Pancreas (tissue), 10 donors: ENCODE measurements around the gene LZTS3. TPM values are rescaled to one million over a fixed set of nuclear protein-coding genes. Genes with fewer than 3 reads are reported as not detected.

ENCODE experiments used
- ATAC-seq, 4 donors: fragments of 200-7000 bp; cut with Tn5 transposase; one replicate each; pipeline versions ENCODE4 v1.8.0 to v1.9.1; 2020; ENCODE audit warnings: mild to moderate bottlenecking in 4 of 4, moderate library complexity in 4 of 4
- DNase-seq, 6 donors: peaks; one replicate each; pipeline ENCODE4 v3.0.0-alpha.2; 2020
- FAIRE-seq: peaks from 2 replicates; lab custom pipeline; 2012; peaks lifted over from hg19 to GRCh38; lab: Jason Lieb, UNC
- H3K27ac ChIP-seq, 4 donors: fragments of 200-600 bp; sonication (generic); 1 replicate in 3 of 4; 2 replicates in 1 of 4; pipeline versions ENCODE4 v1.5.0 to v1.8.0; 2020
- H3K27me3 ChIP-seq, 4 donors: fragments of 200-600 bp; one replicate each; pipeline ENCODE4 v1.8.0; 2021
- H3K36me3 ChIP-seq, 3 donors: fragments of 200-600 bp; sonication (generic) in 1 of 3; one replicate each; pipeline versions ENCODE4 v1.5.0 to v1.8.0; 2020 to 2021
- H3K4me1 ChIP-seq, 3 donors: fragments of 200-600 bp; one replicate each; pipeline ENCODE4 v1.8.0; 2021
- H3K4me3 ChIP-seq, 4 donors: fragments of 200-600 bp; sonication (generic) in 2 of 4; one replicate each; pipeline versions ENCODE4 v1.5.0 to v1.8.0; 2020 to 2021
- H3K9me3 ChIP-seq, 4 donors: fragments of 200-600 bp; one replicate each; pipeline ENCODE4 v1.8.0; 2021
- WGBS, 2 donors: extraction: QIAGEN DNeasy Blood & Tissue Kit; methylation state at CpG; one replicate each; pipeline ENCODE4 v1.1.7; 2013; 5-methylcytosine and 5-hydroxymethylcytosine counted together
- intact Hi-C, 3 donors: fragments of 100-400 bp; cut with DNase I; formaldehyde crosslinking; loops; one replicate each; pipeline versions ENCODE4 v1.11.1 to v1.14.2; 2022
- polyA plus RNA-seq, 2 donors: library from polyadenylated mRNA; stranded (reverse); fragments of 200-250 nt; gene quantifications; one replicate each; pipeline ENCODE4 v1.2.3, GENCODE V29; 2013
- total RNA-seq, 6 donors: library from RNA; stranded (reverse); fragmentation: NEBNext Ultra II Directional in 4 of 6; extraction: Animal tissue kit (Norgen Biotek cat#: 25700) in 4 of 6; gene quantifications; one replicate each; pipeline versions ENCODE4 v1.2.1 to v1.2.4, GENCODE V29; 2021 to 2023
- TF ChIP-seq, protein P1 (sequence below), 4 donors: fragments of 200-600 bp; sonication (generic) in 3 of 4; IDR thresholded peaks; one replicate each; pipeline versions ENCODE4 v1.5.0 to v1.8.0; 2021; ENCODE audit warnings: antibody characterized with exemption in 4 of 4
- donor health status: healthy with polysubstance abuse.
- donor health status: DM: no; HTN: no; CAD: no; lungs with moderate emphysema.
- donor health status: DM: no; HTN: no; CAD: no.
- donor health status: control.
- donor health status: control.
- donor health status: Bipolar disorder and iron deficiency.
- donor health status: DM: yes; HTN: yes; CAD: no.
- donor health status: DM: no; HTN: no; CAD: no.
- donor health status: DM: no; HTN: no; CAD: no.
- donor health status: DM: yes; HTN: yes; CAD: no.

The LZTS3 gene
- total and polyA plus RNA-seq, 8 donors, result 17.5 to 30.5 (median 18.7) TPM

DNA sequence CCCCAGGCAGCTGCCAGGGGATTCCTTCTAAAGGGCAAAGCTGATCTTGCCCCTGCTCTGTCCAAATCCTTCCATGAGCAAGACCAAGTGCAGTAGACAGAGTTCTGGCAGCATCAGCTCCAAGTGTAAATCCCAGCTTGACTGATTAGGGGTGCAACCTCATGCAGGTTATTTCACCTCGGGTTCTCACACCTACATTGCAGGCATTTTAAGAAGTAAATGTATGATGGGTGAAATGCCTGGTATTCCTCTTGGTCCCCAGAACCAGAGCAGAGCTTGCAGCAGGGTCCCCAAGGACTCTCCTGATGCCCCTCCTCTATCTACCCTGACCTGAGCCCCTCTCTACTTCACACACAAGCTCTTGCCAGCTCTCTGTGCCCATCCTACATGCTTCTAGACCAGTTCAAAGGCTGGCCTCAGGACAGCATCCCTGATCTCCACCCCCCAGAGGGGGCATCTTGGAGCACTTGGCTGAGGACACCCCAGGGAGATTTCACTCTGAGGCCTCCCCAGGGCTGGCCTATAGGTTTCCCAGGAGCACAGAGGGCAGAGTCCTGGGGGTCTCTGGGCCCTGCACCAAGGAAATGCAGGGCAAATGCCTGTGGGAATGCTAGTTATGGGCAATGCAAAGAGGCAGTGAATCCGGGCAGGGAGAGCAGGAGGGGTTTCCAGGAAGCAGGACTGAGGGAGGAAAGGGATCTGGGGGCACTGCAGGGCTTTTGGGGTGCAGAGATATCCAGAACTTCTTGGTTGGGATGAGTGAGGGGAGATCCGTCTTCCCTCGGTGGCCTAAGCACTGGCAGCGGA lies 1.0 kb downstream of the LZTS3 start:
- Histone ChIP-seq H3K27me3 (no peaks in the 10 kb centered on the region), H3K4me3 (peak overlapping the region; percentile 70 to 83 (median 74)), H3K36me3 (no peaks in the 10 kb centered on the region), H3K9me3 (no peaks in the 10 kb centered on the region), H3K4me1 (peaks cover 8 to 16% (median 13%) of the 10 kb centered on the region in 3 donors), H3K27ac (no peak overlapping the region)
- DNase-seq (no peak), FAIRE-seq (no peak), ATAC-seq (no peak)
- WGBS, 2 donors, result 24 to 43% methylated on average over 5 of the region's 5 CpGs
- intact Hi-C loops, result loop anchor here in 1 of 3 donors (10.0 kb wide), 1 partner anchor 58 kb away; no protein-coding TSS in a partner anchor
- TF ChIP-seq, protein P1, sequence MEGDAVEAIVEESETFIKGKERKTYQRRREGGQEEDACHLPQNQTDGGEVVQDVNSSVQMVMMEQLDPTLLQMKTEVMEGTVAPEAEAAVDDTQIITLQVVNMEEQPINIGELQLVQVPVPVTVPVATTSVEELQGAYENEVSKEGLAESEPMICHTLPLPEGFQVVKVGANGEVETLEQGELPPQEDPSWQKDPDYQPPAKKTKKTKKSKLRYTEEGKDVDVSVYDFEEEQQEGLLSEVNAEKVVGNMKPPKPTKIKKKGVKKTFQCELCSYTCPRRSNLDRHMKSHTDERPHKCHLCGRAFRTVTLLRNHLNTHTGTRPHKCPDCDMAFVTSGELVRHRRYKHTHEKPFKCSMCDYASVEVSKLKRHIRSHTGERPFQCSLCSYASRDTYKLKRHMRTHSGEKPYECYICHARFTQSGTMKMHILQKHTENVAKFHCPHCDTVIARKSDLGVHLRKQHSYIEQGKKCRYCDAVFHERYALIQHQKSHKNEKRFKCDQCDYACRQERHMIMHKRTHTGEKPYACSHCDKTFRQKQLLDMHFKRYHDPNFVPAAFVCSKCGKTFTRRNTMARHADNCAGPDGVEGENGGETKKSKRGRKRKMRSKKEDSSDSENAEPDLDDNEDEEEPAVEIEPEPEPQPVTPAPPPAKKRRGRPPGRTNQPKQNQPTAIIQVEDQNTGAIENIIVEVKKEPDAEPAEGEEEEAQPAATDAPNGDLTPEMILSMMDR (IDR thresholded peaks at IDR 0.05), result no peak

DNA sequence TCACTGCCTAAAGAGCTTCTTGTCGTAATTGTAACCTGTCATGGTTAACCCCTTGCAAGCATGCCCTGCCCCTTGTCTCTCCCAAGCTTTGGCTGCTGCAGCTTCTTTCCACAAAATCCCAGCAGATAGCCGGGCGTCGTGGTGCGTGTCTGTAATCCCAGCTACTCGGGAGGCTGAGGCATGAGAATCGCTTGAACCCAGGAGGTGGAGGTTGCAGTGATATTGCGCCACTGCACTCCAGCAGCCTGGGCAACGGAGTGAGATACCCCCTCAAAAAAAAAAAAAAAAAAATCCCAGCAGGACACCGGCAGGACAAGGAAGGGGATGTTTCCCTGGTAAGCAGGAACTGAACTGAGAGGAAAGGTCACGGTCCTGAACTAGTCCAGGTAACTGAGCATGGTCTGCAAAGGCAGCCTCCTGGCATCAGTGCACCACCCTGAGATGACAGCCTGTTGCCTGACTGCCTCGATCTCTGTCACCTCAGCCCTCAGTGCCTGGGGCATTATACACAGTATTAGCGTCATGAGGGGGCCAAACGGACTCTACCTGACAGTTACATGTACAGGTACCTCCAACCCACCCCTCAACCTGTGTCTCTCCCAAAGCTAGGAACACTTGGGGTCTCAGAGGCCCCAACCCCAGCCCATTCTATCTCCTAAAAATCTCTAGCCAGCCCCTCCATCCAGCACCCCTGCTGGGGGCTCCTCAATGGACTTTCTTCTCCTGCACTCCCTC lies 1.8 kb downstream of the LZTS3 start:
- ATAC-seq (no peak), DNase-seq (no peak), FAIRE-seq (no peak)
- no peaks in the 10 kb centered on the region for H3K9me3 ChIP-seq
- no peaks in the 10 kb centered on the region for H3K36me3 ChIP-seq
- WGBS, 2 donors, result 79 to 83% methylated on average over 14 of the region's 14 CpGs
- intact Hi-C loops, result loop anchor here in 1 of 3 donors (10.0 kb wide), 1 partner anchor 57 kb away; no protein-coding TSS in a partner anchor
- no peaks in the 10 kb centered on the region for H3K27me3 ChIP-seq
- no peak overlapping the region for H3K27ac ChIP-seq
- H3K4me1 ChIP-seq, result peaks cover 8 to 16% (median 13%) of the 10 kb centered on the region in 3 donors
- H3K4me3 ChIP-seq, result no peak overlapping the region
- TF ChIP-seq, protein P1 (IDR thresholded peaks at IDR 0.05), result no peak

DNA sequence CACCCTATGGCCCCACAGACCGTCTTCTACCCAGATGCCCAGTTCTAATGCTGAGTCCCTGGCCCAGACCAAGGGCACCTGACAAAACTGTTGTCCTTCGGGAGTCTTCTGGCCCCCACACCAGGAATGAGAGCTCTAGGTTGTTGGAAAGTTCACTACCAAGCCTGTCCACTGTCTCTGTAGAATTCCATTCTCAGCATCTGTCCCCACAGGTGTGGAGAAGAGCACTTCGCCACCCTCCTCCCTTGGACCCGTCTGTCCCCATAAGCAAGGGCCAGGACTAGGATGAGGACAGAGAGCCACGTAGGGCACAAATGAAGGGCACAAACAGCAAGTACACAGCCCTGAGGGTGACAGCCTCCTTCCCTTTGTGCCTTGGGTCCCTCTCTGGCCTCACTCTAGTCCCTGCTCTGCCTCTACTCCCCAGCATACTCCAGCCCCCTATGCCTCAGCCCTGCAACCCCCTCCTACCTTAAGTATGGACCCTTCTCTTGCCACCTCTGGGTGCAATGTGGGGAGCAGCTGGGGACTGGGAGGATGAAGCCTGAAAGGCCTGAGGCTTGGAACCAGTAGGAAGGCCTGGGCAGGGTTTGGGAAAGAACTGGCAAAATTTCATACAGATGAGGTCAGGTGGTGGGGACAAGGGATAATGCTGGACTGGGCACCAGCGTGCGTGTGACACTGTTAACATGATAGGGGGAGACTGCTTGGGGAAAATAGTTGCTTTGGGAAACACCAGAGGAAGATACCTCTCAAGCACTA lies 4.3 kb downstream of the LZTS3 start:
- WGBS, 2 donors, result 51 to 52% methylated on average over 7 of the region's 7 CpGs
- Histone ChIP-seq H3K36me3 (no peaks in the 10 kb centered on the region), H3K27ac (peak overlapping the region; percentile 32 to 59 (median 48)), H3K4me1 (peaks cover 4 to 8% (median 5%) of the 10 kb centered on the region in 3 donors), H3K4me3 (peak overlapping the region in 3 of 4 donors; percentile 40 to 72 (median 64)), H3K9me3 (no peaks in the 10 kb centered on the region), H3K27me3 (no peaks in the 10 kb centered on the region)
- intact Hi-C loops, result no loop called here
- no peak for ATAC-seq
- no peak for FAIRE-seq
- no peak for DNase-seq
- TF ChIP-seq, protein P1 (IDR thresholded peaks at IDR 0.05), result no peak

DNA sequence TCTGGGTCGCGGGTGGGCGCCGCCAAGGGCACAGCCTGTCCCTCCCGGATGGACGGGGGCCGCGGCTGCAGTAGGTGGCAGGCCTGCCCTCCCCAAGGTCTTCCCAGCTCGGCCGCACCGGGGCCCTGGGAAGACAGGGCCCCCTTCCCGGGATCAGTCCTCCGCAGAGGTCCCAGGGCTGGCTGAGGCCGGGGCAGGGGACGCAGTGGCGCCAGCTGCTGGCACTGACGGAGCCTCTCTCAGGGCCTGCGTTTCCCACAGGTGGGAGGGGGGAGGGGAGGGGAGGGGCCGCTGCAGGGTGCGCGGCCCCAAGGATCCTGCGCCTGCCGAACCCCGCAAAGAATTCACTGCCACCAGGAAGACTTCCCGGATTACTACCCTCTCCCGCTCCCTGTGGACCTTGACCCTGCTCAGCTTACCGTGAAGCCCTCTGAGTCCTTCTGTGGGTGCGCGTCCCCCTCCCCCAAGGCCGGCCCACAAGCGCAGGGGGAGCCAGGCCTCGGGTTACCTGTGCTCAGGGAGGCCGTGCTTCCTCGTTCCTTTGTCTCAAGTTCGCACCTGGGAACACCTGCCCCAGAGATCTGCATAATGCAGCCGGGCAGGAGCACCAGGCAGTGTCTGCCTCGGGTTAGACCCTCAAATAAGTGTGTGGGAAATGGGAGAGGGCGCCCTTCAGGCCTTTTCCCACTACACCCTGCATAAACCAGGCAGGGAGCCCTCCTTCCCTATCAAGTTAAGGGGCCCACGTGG lies 5.1 kb downstream of the LZTS3 start:
- Histone ChIP-seq H3K27me3 (no peaks in the 10 kb centered on the region), H3K9me3 (no peaks in the 10 kb centered on the region), H3K4me3 (peak overlapping the region; percentile 31 to 72 (median 52)), H3K27ac (peak overlapping the region; percentile 37 to 59 (median 55)), H3K4me1 (peaks cover 4 to 8% (median 5%) of the 10 kb centered on the region in 3 donors), H3K36me3 (no peaks in the 10 kb centered on the region)
- DNase-seq (peak; percentile 70 to 90 (median 78)), ATAC-seq (peak; percentile 80 to 86 (median 84)), FAIRE-seq (no peak)
- intact Hi-C loops, result no loop called here
- WGBS, 2 donors, result 7 to 15% methylated on average over 31 to 39 of the region's 39 CpGs
- TF ChIP-seq, protein P1 (IDR thresholded peaks at IDR 0.05), result no peak
